ENCODE results near the gene SLC22A1. TPM values are rescaled to one million over a fixed set of nuclear protein-coding genes. Genes with fewer than 3 reads are reported as not detected.

SLC22A1 gene
- total RNA-seq, 1 donor from 2014 or later, result 2.4 TPM

DNA sequence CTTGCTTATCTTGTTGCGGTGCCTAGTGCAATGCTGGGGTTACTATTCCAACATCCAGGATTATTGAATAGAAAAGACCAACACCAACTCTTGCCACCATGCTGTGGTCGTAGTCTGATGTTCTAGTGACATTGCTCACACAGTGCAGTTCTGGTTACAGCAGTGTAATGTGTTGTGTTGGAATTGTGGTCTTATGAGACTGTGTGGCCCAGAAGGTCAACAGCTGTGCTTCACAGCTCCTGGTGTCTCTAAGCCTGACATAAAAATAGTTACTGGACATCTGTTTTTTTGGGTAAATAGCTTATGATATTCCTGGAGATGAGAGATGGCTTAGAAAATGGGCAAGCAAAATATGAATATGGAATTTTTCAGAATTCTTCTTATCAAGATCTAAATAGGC lies 79.4 kb downstream of the SLC22A1 start:
- no peak for DNase-seq (ENCODE audit: low spot score, unreplicated experiment)
- Mint-ChIP-seq H3K27ac (peak overlapping the region; percentile 21), H3K9me3 (ENCODE audit: low read depth) (peaks cover 12% of the 10 kb centered on the region), H3K36me3 (ENCODE audit: insufficient read depth) (no peaks in the 10 kb centered on the region), H3K4me1 (ENCODE audit: low read depth) (peaks cover 31% of the 10 kb centered on the region), H3K27me3 (no peaks in the 10 kb centered on the region), H3K4me3 (ENCODE audit: low read depth) (no peak overlapping the region)
- TF ChIP-seq, protein P1, sequence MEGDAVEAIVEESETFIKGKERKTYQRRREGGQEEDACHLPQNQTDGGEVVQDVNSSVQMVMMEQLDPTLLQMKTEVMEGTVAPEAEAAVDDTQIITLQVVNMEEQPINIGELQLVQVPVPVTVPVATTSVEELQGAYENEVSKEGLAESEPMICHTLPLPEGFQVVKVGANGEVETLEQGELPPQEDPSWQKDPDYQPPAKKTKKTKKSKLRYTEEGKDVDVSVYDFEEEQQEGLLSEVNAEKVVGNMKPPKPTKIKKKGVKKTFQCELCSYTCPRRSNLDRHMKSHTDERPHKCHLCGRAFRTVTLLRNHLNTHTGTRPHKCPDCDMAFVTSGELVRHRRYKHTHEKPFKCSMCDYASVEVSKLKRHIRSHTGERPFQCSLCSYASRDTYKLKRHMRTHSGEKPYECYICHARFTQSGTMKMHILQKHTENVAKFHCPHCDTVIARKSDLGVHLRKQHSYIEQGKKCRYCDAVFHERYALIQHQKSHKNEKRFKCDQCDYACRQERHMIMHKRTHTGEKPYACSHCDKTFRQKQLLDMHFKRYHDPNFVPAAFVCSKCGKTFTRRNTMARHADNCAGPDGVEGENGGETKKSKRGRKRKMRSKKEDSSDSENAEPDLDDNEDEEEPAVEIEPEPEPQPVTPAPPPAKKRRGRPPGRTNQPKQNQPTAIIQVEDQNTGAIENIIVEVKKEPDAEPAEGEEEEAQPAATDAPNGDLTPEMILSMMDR (IDR thresholded peaks at IDR 0.05; ENCODE audit: unreplicated experiment), result no peak

DNA sequence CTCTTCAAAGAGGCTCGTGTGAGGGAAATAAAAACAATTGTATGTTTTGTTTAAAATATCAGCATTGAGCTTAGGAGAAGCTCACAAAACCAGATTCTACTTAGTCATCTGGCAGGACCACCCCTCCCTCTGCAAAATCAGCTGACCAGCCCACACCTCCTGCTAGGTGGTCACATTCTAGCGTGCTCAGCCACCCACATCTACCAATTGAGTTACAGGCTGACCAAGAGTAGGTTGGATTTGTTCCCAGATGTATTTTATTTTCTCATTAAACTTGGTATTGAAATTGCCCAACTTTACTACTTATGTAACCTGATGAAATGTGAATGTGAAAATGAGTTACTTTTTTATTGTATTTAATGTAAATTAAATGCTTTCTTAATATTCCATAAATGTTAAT lies 80.8 kb downstream of the SLC22A1 start:
- H3K4me1 Mint-ChIP-seq (ENCODE audit: low read depth), result peaks cover 31% of the 10 kb centered on the region
- H3K9me3 Mint-ChIP-seq (ENCODE audit: low read depth), result peaks cover 11% of the 10 kb centered on the region
- H3K4me3 Mint-ChIP-seq (ENCODE audit: low read depth), result no peak overlapping the region
- no peaks in the 10 kb centered on the region for H3K36me3 Mint-ChIP-seq (ENCODE audit: insufficient read depth)
- TF ChIP-seq, protein P1 (IDR thresholded peaks at IDR 0.05; ENCODE audit: unreplicated experiment), result no peak
- no peak for DNase-seq (ENCODE audit: low spot score, unreplicated experiment)
- H3K27me3 Mint-ChIP-seq, result no peaks in the 10 kb centered on the region
- H3K27ac Mint-ChIP-seq, result no peak overlapping the region

DNA sequence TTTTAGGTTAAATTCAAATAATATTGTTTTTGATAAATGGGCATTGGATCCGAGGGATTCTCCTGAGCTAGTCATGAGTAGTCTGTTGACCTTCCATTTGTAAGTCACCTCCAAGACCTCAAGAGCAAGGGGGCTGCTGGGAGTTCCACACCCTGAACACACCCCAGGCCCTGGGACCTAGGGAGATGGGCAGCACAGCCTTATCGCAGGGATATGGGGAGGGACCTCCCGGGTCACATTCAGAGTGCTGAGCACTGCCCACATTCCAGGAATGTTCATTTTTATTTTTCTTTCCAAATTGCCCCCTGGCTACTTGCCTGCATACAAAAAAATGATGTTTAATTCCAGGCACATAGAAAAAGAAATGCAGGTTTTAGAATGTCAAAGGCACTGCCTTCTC lies 81.5 kb downstream of the SLC22A1 start:
- H3K4me3 Mint-ChIP-seq (ENCODE audit: low read depth), result no peak overlapping the region
- no peak for DNase-seq (ENCODE audit: low spot score, unreplicated experiment)

DNA sequence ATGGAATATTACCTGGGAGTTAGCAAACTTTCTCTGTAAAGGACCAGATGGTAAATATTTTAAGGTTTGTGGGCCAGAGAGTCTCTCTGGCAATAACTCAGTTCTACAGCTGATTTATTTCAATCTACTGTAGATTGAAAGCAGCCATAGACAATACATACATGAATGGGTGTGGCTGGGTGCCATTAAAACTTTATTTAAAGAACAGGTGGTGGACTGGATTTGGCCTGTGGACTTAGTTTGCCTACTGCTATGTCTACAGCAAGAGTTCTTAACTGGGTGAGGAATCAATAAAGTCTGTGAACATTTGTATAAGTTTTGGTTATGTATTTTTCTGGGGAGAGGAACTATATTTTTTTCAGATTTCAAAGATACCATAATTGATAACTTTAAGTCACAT lies 81.9 kb downstream of the SLC22A1 start:
- TF ChIP-seq, protein P1 (IDR thresholded peaks at IDR 0.05; ENCODE audit: unreplicated experiment), result no peak
- Mint-ChIP-seq H3K9me3 (ENCODE audit: low read depth) (peaks cover 14% of the 10 kb centered on the region), H3K27ac (no peak overlapping the region), H3K4me1 (ENCODE audit: low read depth) (peaks cover 25% of the 10 kb centered on the region), H3K36me3 (ENCODE audit: insufficient read depth) (no peaks in the 10 kb centered on the region), H3K27me3 (no peaks in the 10 kb centered on the region), H3K4me3 (ENCODE audit: low read depth) (no peak overlapping the region)
- no peak for DNase-seq (ENCODE audit: low spot score, unreplicated experiment)

More for the DNA sequence above, 81.5 kb downstream of the SLC22A1 start:
- H3K4me1 Mint-ChIP-seq (ENCODE audit: low read depth), result peaks cover 28% of the 10 kb centered on the region
- H3K27ac Mint-ChIP-seq, result no peak overlapping the region
- H3K36me3 Mint-ChIP-seq (ENCODE audit: insufficient read depth), result no peaks in the 10 kb centered on the region
- TF ChIP-seq, protein P1 (IDR thresholded peaks at IDR 0.05; ENCODE audit: unreplicated experiment), result no peak
- H3K9me3 Mint-ChIP-seq (ENCODE audit: low read depth), result peaks cover 13% of the 10 kb centered on the region
- no peaks in the 10 kb centered on the region for H3K27me3 Mint-ChIP-seq

DNA sequence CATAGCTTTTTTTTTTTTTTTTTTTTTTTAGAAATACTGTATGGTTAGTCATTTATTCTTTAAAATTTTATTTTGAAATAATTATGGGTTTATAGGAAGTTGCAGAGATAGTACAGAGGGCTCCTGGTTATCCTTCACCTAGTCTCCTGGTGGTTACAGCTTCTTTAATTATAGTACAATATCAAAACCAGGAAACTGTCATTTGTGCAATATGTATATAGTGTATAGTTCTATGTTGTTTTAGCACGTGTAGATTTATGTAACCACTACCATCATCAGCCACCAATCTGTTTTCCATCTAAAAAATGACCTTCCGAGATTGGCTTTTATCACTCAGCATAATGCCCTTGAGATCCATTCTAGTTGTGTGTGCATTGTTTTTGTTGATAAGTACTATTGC lies 82.3 kb downstream of the SLC22A1 start:
- TF ChIP-seq, protein P1 (IDR thresholded peaks at IDR 0.05; ENCODE audit: unreplicated experiment), result no peak
- no peak for DNase-seq (ENCODE audit: low spot score, unreplicated experiment)
- Mint-ChIP-seq H3K36me3 (ENCODE audit: insufficient read depth) (no peaks in the 10 kb centered on the region), H3K4me1 (ENCODE audit: low read depth) (peaks cover 21% of the 10 kb centered on the region), H3K9me3 (ENCODE audit: low read depth) (peaks cover 14% of the 10 kb centered on the region), H3K27me3 (no peaks in the 10 kb centered on the region), H3K4me3 (ENCODE audit: low read depth) (no peak overlapping the region), H3K27ac (peak overlapping the region; percentile 74)
